Glutamatergic neuron (in vitro differentiated cells): ENCODE results near the gene TAF6. TPM values are rescaled to one million over a fixed set of nuclear protein-coding genes. Genes with fewer than 3 reads are reported as not detected.
A peak's percentile ranks its signal among the peaks of the same experiment; 100 is the strongest.

ENCODE experiments used
- DNase-seq: peaks from one replicate; pipeline ENCODE4 v3.0.0; 2022
- H3K27ac Mint-ChIP-seq: one replicate; pipeline ENCODE4 v1.8.0; 2020; ENCODE audit warnings: mild to moderate bottlenecking, mixed read lengths, inconsistent platforms; ENCODE audit not compliant: unreplicated experiment
- H3K27me3 Mint-ChIP-seq: one replicate; pipeline ENCODE4 v1.8.0; 2020; ENCODE audit warnings: mild to moderate bottlenecking, moderate library complexity, mixed read lengths, inconsistent platforms; ENCODE audit not compliant: unreplicated experiment
- H3K36me3 Mint-ChIP-seq: one replicate; pipeline ENCODE4 v1.8.0; 2020; ENCODE audit warnings: mild to moderate bottlenecking, mixed read lengths, inconsistent platforms; ENCODE audit not compliant: unreplicated experiment
- H3K4me1 Mint-ChIP-seq: one replicate; pipeline ENCODE4 v1.8.0; 2020; ENCODE audit warnings: mild to moderate bottlenecking, low read depth, mixed read lengths, inconsistent platforms; ENCODE audit not compliant: unreplicated experiment
- H3K4me3 Mint-ChIP-seq: one replicate; pipeline ENCODE4 v1.8.0; 2020; ENCODE audit warnings: mild to moderate bottlenecking, mixed read lengths, inconsistent platforms; ENCODE audit not compliant: unreplicated experiment
- H3K9me3 Mint-ChIP-seq: one replicate; pipeline ENCODE4 v1.8.0; 2020; ENCODE audit warnings: mild to moderate bottlenecking, moderate library complexity, mixed read lengths, inconsistent platforms; ENCODE audit not compliant: unreplicated experiment
- long read RNA-seq: library from polyadenylated mRNA; unstranded; transcript quantifications from one replicate; pipeline ENCODE4 v2.0.0, GENCODE V29; 2020; ENCODE audit not compliant: unreplicated experiment
- total RNA-seq: library from RNA; stranded (reverse); fragmentation: NEBNext Ultra II Directional; extraction: Animal tissue kit (Norgen Biotek cat#: 25700); gene quantifications from one replicate; pipeline ENCODE4 v1.2.1, GENCODE V29; 2021; ENCODE audit not compliant: unreplicated experiment
- TF ChIP-seq, protein P1 (sequence below): fragments of 200-600 bp; sonication (generic); IDR thresholded peaks from one replicate; pipeline ENCODE4 v1.5.0; 2021; ENCODE audit not compliant: partially characterized antibody, unreplicated experiment

Gene TAF6
- 63.1 TPM for total RNA-seq
- long read RNA-seq, partial matches to known transcripts: 2 of 11 reads
- long read RNA-seq, other reads (novel, unspliced or antisense): 4 of 11 reads

DNA sequence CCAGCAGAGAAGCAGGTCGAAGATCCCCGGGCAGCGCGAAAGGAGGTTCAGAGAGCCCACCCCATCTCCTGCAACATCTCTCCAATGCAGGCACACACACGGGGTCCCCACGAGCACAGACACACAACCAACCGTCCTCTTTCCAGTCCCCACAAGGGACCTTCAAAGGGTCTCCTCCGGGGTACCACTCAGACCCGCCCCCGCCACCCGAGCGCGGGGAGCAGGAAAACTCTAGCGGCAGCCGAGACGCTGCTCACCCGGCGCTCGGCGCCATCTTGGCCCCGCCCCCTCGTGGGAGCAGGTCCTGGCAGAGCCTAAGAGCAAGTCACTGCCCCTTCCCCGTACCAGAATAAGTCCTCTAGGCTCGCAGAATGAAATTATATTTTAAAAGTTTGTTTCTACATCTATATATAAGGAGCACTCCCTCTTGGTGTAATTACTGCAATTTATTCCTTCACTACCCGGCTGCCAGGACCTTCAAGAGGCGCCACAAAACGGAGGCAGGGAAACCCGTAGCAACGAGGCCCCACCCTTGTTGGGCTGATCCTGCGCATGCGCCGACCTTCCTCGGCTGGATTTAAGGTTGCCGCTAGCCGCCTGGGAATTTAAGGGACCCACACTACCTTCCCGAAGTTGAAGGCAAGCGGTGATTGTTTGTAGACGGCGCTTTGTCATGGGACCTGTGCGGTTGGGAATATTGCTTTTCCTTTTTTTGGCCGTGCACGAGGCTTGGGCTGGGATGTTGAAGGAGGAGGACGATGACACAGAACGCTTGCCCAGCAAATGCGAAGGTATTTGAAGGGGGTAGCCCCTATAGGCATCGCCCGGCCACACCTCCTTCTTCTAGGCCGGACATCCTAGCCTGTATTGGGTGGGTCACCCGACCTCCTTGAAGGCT, at the start of gene TAF6, which contains the start of gene CNPY4:
Gene TAF6 (minus strand): TSS at position 287 of the 898 bp plus-strand sequence. CDS start 5,149 bp downstream, outside the sequence.
Gene CNPY4 (plus strand): TSS at position 563 of the 898 bp plus-strand sequence. CDS start 111 bp downstream, at position 674.
- peak; percentile 96 for DNase-seq
- Mint-ChIP-seq H3K4me1 (peaks cover 6% of the 10 kb centered on the region), H3K27me3 (peaks cover 3% of the 10 kb centered on the region), H3K36me3 (no peaks in the 10 kb centered on the region), H3K9me3 (peaks cover 13% of the 10 kb centered on the region), H3K4me3 (peak within 1 kb of the TSS; percentile 99), H3K27ac (peak within 1 kb of the TSS; percentile 97)
- TF ChIP-seq, protein P1, sequence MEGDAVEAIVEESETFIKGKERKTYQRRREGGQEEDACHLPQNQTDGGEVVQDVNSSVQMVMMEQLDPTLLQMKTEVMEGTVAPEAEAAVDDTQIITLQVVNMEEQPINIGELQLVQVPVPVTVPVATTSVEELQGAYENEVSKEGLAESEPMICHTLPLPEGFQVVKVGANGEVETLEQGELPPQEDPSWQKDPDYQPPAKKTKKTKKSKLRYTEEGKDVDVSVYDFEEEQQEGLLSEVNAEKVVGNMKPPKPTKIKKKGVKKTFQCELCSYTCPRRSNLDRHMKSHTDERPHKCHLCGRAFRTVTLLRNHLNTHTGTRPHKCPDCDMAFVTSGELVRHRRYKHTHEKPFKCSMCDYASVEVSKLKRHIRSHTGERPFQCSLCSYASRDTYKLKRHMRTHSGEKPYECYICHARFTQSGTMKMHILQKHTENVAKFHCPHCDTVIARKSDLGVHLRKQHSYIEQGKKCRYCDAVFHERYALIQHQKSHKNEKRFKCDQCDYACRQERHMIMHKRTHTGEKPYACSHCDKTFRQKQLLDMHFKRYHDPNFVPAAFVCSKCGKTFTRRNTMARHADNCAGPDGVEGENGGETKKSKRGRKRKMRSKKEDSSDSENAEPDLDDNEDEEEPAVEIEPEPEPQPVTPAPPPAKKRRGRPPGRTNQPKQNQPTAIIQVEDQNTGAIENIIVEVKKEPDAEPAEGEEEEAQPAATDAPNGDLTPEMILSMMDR: no peak

DNA sequence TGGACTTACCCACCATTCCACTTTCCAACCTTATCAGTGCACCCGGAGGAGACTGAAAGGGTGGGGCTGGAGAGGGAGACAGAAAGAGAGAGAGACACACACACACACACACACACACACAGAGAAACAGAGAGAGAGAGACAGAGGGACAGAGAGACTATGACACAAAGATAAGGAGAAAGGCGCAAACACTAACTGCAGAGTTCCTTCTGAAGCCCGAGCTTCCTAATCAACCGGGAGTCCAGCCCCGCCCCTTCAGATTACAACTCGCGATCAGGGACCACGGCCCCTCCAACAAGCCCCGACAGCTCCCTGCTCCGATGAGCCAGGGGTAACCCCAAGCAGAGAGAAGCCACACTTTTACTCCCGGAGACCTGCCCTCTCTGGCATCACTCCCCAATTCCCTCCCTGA, 48.8 kb upstream of the TAF6 start:
- H3K27me3 Mint-ChIP-seq: peaks cover 26% of the 10 kb centered on the region
- peaks cover 10% of the 10 kb centered on the region for H3K9me3 Mint-ChIP-seq
- peaks cover 26% of the 10 kb centered on the region for H3K4me1 Mint-ChIP-seq
- no peak for DNase-seq
- TF ChIP-seq, protein P1: no peak
- peak overlapping the region; percentile 11 for H3K27ac Mint-ChIP-seq
- peaks cover 4% of the 10 kb centered on the region for H3K36me3 Mint-ChIP-seq
- peak overlapping the region; percentile 66 for H3K4me3 Mint-ChIP-seq

DNA sequence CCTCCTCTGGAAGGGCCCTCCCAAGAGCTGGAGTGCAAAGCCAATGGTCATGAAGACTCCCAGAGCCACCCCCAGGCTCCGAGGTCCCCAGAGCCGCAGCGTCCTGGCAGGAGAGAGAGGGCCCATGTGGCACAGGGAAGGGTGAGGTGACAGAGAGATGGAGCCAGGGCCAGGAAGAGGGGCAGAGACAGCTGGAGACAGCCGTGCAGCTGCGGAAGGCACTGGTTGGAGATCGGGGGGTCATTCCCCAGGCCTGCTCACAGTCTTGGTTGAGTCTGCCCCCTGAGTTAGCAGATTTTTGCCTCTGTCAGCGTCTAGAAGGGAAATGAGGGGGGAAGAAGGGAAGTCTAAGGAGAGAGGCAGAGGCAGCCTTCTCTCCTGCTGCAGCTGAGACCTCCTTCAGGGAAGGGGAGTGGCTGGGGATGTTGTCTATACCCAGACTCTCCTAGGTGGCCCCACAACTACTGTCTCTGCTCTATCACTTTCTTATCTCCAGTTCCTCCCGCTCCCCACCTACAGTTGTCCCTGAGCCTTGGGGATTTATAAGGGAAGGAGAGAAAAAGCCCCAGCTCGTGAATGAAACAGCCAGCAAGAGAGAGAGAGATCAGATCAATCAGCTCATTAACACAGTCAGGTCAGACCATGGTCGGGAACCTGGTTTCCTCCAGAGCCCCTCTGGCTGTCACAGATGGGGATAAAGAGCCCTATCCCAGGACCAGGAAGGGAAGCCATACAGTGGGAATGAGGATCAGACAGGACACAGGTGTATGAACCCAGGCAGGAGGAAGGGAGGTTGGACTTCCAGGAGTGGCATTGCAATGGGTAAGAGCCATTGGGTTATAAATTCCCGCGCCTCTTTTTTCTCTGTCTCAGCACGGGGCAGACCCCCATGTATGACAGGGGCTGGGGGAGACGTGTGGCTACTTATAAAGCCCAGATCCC, 48.1 kb upstream of the TAF6 start:
- Mint-ChIP-seq H3K4me3 (peak overlapping the region; percentile 66), H3K36me3 (peaks cover 4% of the 10 kb centered on the region), H3K9me3 (peaks cover 10% of the 10 kb centered on the region), H3K27me3 (peaks cover 26% of the 10 kb centered on the region), H3K27ac (peak overlapping the region; percentile 11), H3K4me1 (peaks cover 26% of the 10 kb centered on the region)
- TF ChIP-seq, protein P1: no peak
- DNase-seq: no peak

DNA sequence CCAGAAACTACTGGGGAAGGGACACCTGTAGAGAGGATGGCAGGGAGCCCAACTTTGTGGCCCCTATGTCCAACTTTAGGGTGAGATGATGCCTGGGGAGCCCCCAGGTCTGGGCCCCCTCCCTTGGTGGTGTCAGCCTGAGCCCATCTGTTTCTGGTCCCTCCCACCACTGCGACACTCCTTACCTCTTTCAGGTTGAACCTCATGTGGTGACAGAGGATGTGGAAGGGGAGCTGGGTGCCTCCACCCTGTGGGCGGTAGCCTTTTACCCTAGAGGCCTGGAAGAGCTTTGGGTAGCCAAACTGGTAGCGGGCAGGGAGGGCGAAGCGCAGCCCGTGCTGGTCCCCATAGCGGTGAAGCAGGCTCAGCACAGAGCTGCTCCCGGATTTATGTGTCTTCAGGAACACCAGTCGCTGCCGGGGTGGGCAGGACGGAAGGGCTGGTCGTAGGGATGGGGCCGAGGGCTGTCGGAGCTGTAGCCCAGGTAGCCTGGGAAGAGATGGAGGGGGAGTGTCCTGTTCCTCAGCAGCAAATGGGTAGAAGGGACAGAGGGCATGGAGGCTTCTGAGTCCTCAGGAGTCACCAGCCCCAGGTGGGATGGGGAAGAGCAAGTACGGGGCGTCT, 47.3 kb upstream of the TAF6 start:
- Mint-ChIP-seq H3K4me1 (peaks cover 24% of the 10 kb centered on the region), H3K27me3 (peaks cover 27% of the 10 kb centered on the region), H3K4me3 (peak overlapping the region; percentile 20), H3K27ac (no peak overlapping the region), H3K9me3 (peaks cover 7% of the 10 kb centered on the region), H3K36me3 (peaks cover 4% of the 10 kb centered on the region)
- TF ChIP-seq, protein P1: no peak
- no peak for DNase-seq
